Activated CD8-positive, alpha-beta T cell treated with anti-CD3 and anti-CD28 coated beads for 36 hours (primary cell): Measurements from ENCODE around the gene NOD1. TPM values are rescaled to one million over a fixed set of nuclear protein-coding genes. Genes with fewer than 3 reads are reported as not detected.
A peak's percentile ranks its signal among the peaks of the same experiment; 100 is the strongest.

Experiments used
- ATAC-seq: fragments of 200-7000 bp; cut with Tn5 transposase; one replicate; pipeline ENCODE4 v1.10.0; 2021; ENCODE audit warnings: mild to moderate bottlenecking, moderate library complexity
- CTCF ChIA-PET: fragments of 350-600 bp; sonication (Branson Sonifier 250); formaldehyde crosslinking; loops from one replicate; lab custom pipeline; 2021; ENCODE audit warnings: antibody characterized with exemption; lab: Charles Lee
- POLR2A ChIA-PET: fragments of 350-600 bp; sonication (Branson Sonifier 250); formaldehyde crosslinking; loops from one replicate; lab custom pipeline; 2021; ENCODE audit warnings: antibody characterized with exemption; lab: Charles Lee
- DNase-seq: peaks from one replicate; pipeline ENCODE4 v3.0.0-alpha.2; 2020
- H3K27ac Mint-ChIP-seq: one replicate; pipeline ENCODE4 v1.8.0; 2021; ENCODE audit warnings: mild to moderate bottlenecking, mixed read lengths
- H3K27me3 Mint-ChIP-seq: one replicate; pipeline ENCODE4 v1.8.0; 2021; ENCODE audit warnings: mixed read lengths
- H3K36me3 Mint-ChIP-seq: one replicate; pipeline ENCODE4 v1.8.0; 2021; ENCODE audit warnings: low read depth, mixed read lengths
- H3K4me1 Mint-ChIP-seq: one replicate; pipeline ENCODE4 v1.8.0; 2021; ENCODE audit warnings: low read depth, mixed read lengths
- H3K4me3 Mint-ChIP-seq: one replicate; pipeline ENCODE4 v1.8.0; 2021; ENCODE audit warnings: mild to moderate bottlenecking, moderate library complexity, mixed read lengths
- H3K9me3 Mint-ChIP-seq: one replicate; pipeline ENCODE4 v1.8.0; 2021; ENCODE audit warnings: mixed read lengths
- intact Hi-C: fragments of 100-400 bp; cut with micrococcal nuclease; formaldehyde crosslinking; loops from one replicate; pipeline ENCODE4 v1.10.0; 2022
- total RNA-seq, 2 experiments: library from RNA; stranded (reverse); gene quantifications; one replicate each; pipeline ENCODE4 v1.2.3, GENCODE V29; 2021
- TF ChIP-seq, protein P1 (sequence below): fragments of 200-600 bp; IDR thresholded peaks from one replicate; pipeline ENCODE4 v1.8.0; 2022; ENCODE audit warnings: antibody characterized with exemption, mild to moderate bottlenecking

NOD1 gene
- total RNA-seq, 2 experiments from 2014 or later = 11.5 to 12.5 TPM

DNA sequence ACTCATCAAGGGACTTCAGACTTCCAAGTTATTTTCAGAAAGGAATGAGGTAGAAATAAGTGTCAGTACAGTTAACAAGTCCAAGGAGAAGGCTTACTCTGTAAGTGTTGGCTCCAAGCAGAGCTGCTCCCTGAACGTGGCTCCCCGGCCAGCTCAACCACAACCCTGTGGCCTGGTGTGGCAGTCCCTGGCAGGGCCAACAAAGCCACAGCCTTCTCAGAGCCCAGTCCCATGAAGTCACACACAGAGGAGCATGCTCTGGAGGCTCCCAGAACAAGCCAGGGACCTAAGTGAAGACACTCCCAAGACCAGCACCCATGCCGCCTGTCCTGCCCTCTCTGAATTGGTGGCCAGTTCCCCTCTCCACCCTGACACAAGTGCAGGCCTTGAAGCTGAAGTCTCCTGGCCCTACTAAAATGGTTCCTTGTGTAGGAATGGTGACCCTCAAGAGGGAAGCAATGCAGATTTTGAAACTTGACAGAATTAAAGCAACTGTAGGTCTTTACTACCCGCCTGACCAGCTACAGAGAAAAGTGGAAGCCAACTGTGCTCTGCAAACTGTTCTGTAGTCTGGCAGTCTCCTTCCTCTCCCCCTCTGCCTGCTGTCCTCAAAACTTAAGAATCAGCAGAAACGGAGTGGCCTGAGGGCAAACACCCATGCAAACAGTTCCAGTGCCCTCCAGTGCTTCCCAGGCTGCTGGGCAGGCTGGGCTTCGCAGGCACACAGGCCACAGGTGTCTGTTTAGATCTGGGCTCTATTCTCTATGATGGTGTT, 51.1 kb downstream of the NOD1 start:
- Mint-ChIP-seq H3K27me3 (no peaks in the 10 kb centered on the region), H3K4me1 (peaks cover 8% of the 10 kb centered on the region), H3K9me3 (peaks cover 2% of the 10 kb centered on the region), H3K27ac (no peak overlapping the region), H3K4me3 (no peak overlapping the region), H3K36me3 (peaks cover 18% of the 10 kb centered on the region)
- ATAC-seq (no peak), DNase-seq (no peak)
- TF ChIP-seq, protein P1, sequence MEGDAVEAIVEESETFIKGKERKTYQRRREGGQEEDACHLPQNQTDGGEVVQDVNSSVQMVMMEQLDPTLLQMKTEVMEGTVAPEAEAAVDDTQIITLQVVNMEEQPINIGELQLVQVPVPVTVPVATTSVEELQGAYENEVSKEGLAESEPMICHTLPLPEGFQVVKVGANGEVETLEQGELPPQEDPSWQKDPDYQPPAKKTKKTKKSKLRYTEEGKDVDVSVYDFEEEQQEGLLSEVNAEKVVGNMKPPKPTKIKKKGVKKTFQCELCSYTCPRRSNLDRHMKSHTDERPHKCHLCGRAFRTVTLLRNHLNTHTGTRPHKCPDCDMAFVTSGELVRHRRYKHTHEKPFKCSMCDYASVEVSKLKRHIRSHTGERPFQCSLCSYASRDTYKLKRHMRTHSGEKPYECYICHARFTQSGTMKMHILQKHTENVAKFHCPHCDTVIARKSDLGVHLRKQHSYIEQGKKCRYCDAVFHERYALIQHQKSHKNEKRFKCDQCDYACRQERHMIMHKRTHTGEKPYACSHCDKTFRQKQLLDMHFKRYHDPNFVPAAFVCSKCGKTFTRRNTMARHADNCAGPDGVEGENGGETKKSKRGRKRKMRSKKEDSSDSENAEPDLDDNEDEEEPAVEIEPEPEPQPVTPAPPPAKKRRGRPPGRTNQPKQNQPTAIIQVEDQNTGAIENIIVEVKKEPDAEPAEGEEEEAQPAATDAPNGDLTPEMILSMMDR = no peak
- intact Hi-C loops = no loop called here
- ChIA-PET POLR2A (no interaction called here), CTCF (interaction anchor here (1.0 kb wide), 1 partner anchor 33 kb away, joined by 3 read pairs; no protein-coding TSS in a partner anchor)

GRCh38 chr7:30424506-30424905, 54.1 kb downstream of the NOD1 start:
- Mint-ChIP-seq H3K4me1 (peaks cover 8% of the 10 kb centered on the region), H3K27ac (no peak overlapping the region), H3K4me3 (no peak overlapping the region), H3K27me3 (no peaks in the 10 kb centered on the region), H3K9me3 (peaks cover 7% of the 10 kb centered on the region), H3K36me3 (peaks cover 22% of the 10 kb centered on the region)
- DNase-seq (no peak), ATAC-seq (no peak)
- ChIA-PET CTCF (interaction anchor here (1.2 kb wide), 2 partner anchors 125 to 149 kb away, joined by 5 to 6 read pairs; no protein-coding TSS in a partner anchor), POLR2A (no interaction called here)
- TF ChIP-seq, protein P1 = no peak
- intact Hi-C loops = no loop called here

DNA sequence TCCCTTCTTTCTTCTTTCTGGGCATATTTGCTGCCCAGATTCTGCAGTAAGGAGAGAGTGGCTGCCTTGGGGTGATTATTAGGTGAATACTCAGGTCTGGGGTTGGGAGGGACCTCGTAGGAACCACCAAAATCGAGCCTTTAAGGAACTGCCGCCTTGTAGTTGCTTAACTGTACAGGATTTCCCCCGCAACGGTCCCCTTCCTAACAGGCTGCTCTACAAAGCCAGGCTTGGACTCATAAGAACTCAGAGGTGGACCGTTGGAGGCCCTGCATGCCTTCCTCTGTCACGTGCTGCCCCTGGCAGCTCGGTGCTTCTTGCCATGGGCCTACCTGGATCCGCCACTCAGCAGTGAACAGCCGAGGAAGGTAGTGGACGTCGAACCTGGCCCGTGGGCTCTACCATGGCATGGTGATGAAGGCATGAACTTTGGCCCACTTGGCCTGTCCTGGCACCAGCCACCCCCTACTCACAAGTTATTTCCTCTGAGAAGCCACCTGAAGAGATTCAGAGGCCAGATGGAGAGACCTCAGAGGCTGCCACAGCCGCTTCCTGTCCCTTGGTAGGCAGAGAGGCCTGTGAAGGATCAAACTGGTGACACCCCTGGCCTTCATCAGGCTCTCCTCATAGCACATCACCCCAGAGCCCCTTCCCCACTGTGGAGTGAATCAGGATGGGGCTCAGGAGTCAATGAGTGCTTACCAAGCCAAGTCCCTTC, 54.6 kb downstream of the NOD1 start:
- Mint-ChIP-seq H3K27ac (no peak overlapping the region), H3K4me3 (no peak overlapping the region), H3K27me3 (no peaks in the 10 kb centered on the region), H3K4me1 (peaks cover 8% of the 10 kb centered on the region), H3K9me3 (peaks cover 7% of the 10 kb centered on the region), H3K36me3 (peaks cover 23% of the 10 kb centered on the region)
- CTCF ChIA-PET = interaction anchor here (1.1 to 1.5 kb wide), 3 partner anchors 11 to 148 kb away, joined by 3 to 6 read pairs (median 6); no protein-coding TSS in a partner anchor
- intact Hi-C loops = no loop called here
- TF ChIP-seq, protein P1 = no peak
- DNase-seq = no peak
- POLR2A ChIA-PET = no interaction called here
- ATAC-seq = no peak

DNA sequence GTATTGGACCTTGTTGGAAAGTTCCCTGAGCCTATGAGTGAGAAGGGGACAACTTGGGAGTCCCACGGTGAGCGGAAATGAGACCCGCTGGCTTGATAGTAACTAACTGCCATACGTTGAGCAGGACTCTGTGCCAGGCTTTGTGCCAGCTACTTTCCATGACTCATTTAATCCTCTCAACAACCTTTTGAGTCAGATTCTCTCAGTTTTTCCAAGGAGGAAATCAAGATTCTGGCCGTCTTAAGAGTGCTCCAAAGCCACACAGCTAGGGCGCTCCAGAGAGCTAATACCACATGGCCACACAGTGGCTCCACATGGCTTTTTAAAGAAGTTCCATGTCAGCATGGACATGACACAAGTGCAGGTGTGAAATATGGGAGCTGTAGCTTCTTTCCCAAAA, 55.7 kb downstream of the NOD1 start:
- intact Hi-C loops = no loop called here
- H3K27me3 Mint-ChIP-seq = no peaks in the 10 kb centered on the region
- H3K36me3 Mint-ChIP-seq = peaks cover 23% of the 10 kb centered on the region
- DNase-seq (peak; percentile 10), ATAC-seq (no peak)
- H3K4me3 Mint-ChIP-seq = no peak overlapping the region
- CTCF ChIA-PET = interaction anchor here (1.1 to 1.5 kb wide), 3 partner anchors 10 to 147 kb away, joined by 3 to 6 read pairs (median 3); no protein-coding TSS in a partner anchor
- H3K9me3 Mint-ChIP-seq = peaks cover 7% of the 10 kb centered on the region
- no peak overlapping the region for H3K27ac Mint-ChIP-seq
- peaks cover 8% of the 10 kb centered on the region for H3K4me1 Mint-ChIP-seq
- TF ChIP-seq, protein P1 = no peak
- POLR2A ChIA-PET = no interaction called here
